Measurements from ENCODE around the gene PSMB2. TPM values are rescaled to one million over a fixed set of nuclear protein-coding genes. Genes with fewer than 3 reads are reported as not detected.
A peak's percentile ranks its signal among the peaks of the same experiment; 100 is the strongest.
"Not testable (repeated sequence)": the region's sequence is repeated elsewhere in the genome, so short reads cannot be mapped to it uniquely, and the experiment has no call there.

The PSMB2 gene
- polyA plus RNA-seq (2012; ENCODE audit: insufficient read depth, insufficient read length, low read depth) = 68.1 TPM

GRCh38 chr1:35641233-35641866 lies at the start of gene PSMB2:
TSS of gene PSMB2 (minus strand) at chr1:35641526. CDS start at chr1:35641432, 94 bp downstream.
- Histone ChIP-seq H3K4me3 (ENCODE audit: low read depth, low read length) (peak within 1 kb of the TSS; percentile 85), H3K27me3 (no peaks in the 10 kb centered on the region), H3K4me1 (no peaks in the 10 kb centered on the region), H3K36me3 (no peaks in the 10 kb centered on the region; the same call in 1 of the 2 replicates), H3K9me3 (no peaks in the 10 kb centered on the region)
- peak; percentile 90 for DNase-seq
- TF ChIP-seq, protein P1, sequence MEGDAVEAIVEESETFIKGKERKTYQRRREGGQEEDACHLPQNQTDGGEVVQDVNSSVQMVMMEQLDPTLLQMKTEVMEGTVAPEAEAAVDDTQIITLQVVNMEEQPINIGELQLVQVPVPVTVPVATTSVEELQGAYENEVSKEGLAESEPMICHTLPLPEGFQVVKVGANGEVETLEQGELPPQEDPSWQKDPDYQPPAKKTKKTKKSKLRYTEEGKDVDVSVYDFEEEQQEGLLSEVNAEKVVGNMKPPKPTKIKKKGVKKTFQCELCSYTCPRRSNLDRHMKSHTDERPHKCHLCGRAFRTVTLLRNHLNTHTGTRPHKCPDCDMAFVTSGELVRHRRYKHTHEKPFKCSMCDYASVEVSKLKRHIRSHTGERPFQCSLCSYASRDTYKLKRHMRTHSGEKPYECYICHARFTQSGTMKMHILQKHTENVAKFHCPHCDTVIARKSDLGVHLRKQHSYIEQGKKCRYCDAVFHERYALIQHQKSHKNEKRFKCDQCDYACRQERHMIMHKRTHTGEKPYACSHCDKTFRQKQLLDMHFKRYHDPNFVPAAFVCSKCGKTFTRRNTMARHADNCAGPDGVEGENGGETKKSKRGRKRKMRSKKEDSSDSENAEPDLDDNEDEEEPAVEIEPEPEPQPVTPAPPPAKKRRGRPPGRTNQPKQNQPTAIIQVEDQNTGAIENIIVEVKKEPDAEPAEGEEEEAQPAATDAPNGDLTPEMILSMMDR (IDR thresholded peaks at IDR 0.05; ENCODE audit: low read depth, low read length) = no peak

GRCh38 chr1:35691080-35691479 lies 49.8 kb upstream of the PSMB2 start:
- Histone ChIP-seq H3K4me3 (ENCODE audit: low read depth, low read length) (no peak overlapping the region), H3K4me1 (no peaks in the 10 kb centered on the region), H3K36me3 (no peaks in the 10 kb centered on the region), H3K27me3 (no peaks in the 10 kb centered on the region), H3K9me3 (no peaks in the 10 kb centered on the region)
- TF ChIP-seq, protein P1 (IDR thresholded peaks at IDR 0.05; ENCODE audit: low read depth, low read length) = no peak
- no peak for DNase-seq

GRCh38 chr1:35690103-35690502 lies 48.8 kb upstream of the PSMB2 start:
- not testable (repeated sequence) for H3K9me3 ChIP-seq; H3K4me1 ChIP-seq; H3K36me3 ChIP-seq; H3K4me3 ChIP-seq (ENCODE audit: low read depth, low read length); H3K27me3 ChIP-seq; DNase-seq

GRCh38 chr1:35688161-35688560 lies 46.8 kb upstream of the PSMB2 start:
- H3K4me3 ChIP-seq (ENCODE audit: low read depth, low read length) = no peak overlapping the region
- DNase-seq = no peak
- H3K36me3 ChIP-seq = no peaks in the 10 kb centered on the region
- no peaks in the 10 kb centered on the region for H3K27me3 ChIP-seq
- no peaks in the 10 kb centered on the region for H3K9me3 ChIP-seq
- TF ChIP-seq, protein P1 (IDR thresholded peaks at IDR 0.05; ENCODE audit: low read depth, low read length) = no peak
- H3K4me1 ChIP-seq = no peaks in the 10 kb centered on the region

DNA sequence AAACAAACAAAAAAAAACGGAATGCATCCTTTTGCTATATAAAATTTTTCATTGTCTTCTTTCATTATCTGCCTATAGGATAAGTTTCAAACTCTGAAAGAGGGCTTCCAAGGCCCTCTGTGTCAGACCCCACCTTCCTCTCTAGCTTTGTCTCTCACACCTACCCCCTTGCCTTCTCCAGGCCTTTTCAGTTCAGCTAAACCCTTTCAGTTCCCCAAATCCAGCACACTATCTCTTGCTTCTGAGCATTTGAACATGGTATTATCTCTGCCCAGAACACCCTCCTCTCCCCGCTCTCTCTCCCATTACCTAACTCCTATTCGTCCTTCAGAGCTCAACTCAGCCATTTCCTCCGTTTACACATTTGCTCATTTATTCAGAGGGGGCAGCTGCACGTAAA lies 41.7 kb upstream of the PSMB2 start:
- H3K27me3 ChIP-seq = no peaks in the 10 kb centered on the region
- no peaks in the 10 kb centered on the region for H3K4me1 ChIP-seq
- TF ChIP-seq, protein P1 (IDR thresholded peaks at IDR 0.05; ENCODE audit: low read depth, low read length) = no peak
- no peak for DNase-seq
- no peaks in the 10 kb centered on the region for H3K9me3 ChIP-seq
- no peak overlapping the region for H3K4me3 ChIP-seq (ENCODE audit: low read depth, low read length)
- H3K36me3 ChIP-seq = no peaks in the 10 kb centered on the region

DNA sequence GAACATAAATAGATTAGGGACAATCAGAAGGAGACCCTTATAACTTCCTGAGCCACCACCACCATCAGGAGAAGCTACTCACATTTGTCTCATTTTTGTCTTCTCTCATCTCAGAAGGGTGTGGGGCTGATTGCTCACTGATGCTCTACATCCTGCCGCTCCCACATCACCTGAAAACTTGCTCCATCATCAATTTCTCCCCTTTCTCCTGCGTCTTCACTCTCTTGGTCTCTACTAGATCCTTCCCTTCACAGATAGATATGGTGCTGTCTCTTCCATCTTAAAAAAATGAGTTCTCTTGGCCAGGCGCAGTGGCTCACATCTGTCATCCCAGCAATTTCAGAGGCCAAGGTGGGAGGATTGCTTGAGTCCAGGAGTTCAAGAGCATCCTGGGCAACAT lies 38.9 kb upstream of the PSMB2 start:
- no peaks in the 10 kb centered on the region for H3K4me1 ChIP-seq
- TF ChIP-seq, protein P1 (IDR thresholded peaks at IDR 0.05; ENCODE audit: low read depth, low read length) = no peak
- H3K27me3 ChIP-seq = no peaks in the 10 kb centered on the region
- no peak overlapping the region for H3K4me3 ChIP-seq (ENCODE audit: low read depth, low read length)
- no peak for DNase-seq
- H3K9me3 ChIP-seq = no peaks in the 10 kb centered on the region
- no peaks in the 10 kb centered on the region for H3K36me3 ChIP-seq

Data from BE2C (cell line).